Vagina (tissue), 2 donors: ENCODE measurements around the gene HLTF.

Experiments
- CTCF ChIP-seq, 3 experiments: fragments of 450-650 bp in 2 of 3; fragments of 200-600 bp in 1 of 3; sonication (generic) in 1 of 3; IDR thresholded peaks; one replicate each; pipeline ENCODE4 v1.5.1; 2017 to 2019; ENCODE audit warnings: antibody characterized with exemption in 3 of 3, mild to moderate bottlenecking in 2 of 3, moderate library complexity in 2 of 3
- POLR2A ChIP-seq, 2 donors: fragments of 450-650 bp; IDR thresholded peaks; one replicate each; pipeline ENCODE4 v1.6.1; 2017; ENCODE audit warnings: antibody characterized with exemption in 2 of 2, mild to moderate bottlenecking in 2 of 2, moderate library complexity in 2 of 2
- POLR2AphosphoS5 ChIP-seq, 2 donors: sonication (generic); formaldehyde crosslinking; IDR thresholded peaks; one replicate each; pipeline ENCODE4 v1.9.0; 2017; ENCODE audit warnings: antibody characterized with exemption in 2 of 2, mild to moderate bottlenecking in 2 of 2, low read depth in 1 of 2; ENCODE audit not compliant: insufficient read depth in 1 of 2

GRCh38 chr3:148991219-148992026, 94.9 kb downstream of the HLTF start, which contains the start of gene GYG1:
- TF ChIP-seq CTCF (IDR thresholded peaks at IDR 0.05) (peak in 1 of 3 experiments; percentile 11), POLR2AphosphoS5 (IDR thresholded peaks at IDR 0.05; ENCODE audit: insufficient read depth in 1 of 2, low read depth in 1 of 2) (peak in 1 of 2 donors; percentile 50), POLR2A (IDR thresholded peaks at IDR 0.05) (peak in 1 of 2 donors; percentile 68)
